Activated CD8-positive, alpha-beta T cell treated with anti-CD3 and anti-CD28 coated beads, Interleukin-2, amount 10 ng/mL, durations not matched to agents 7 days and 5 days (primary cell): ENCODE results near the gene FBXL3. TPM values are rescaled to one million over a fixed set of nuclear protein-coding genes. Genes with fewer than 3 reads are reported as not detected.
"Not testable (repeated sequence)": the region's sequence is repeated elsewhere in the genome, so short reads cannot be mapped to it uniquely, and the experiment has no call there.

Experiments used
- ATAC-seq: fragments of 150-1000 bp; cut with Tn5 transposase; one replicate; pipeline ENCODE4 v1.10.0; 2021; ENCODE audit warnings: moderate library complexity
- CTCF ChIA-PET: fragments of 350-600 bp; sonication (Branson Sonifier 250); formaldehyde crosslinking; loops from one replicate; lab custom pipeline; 2021; ENCODE audit warnings: antibody characterized with exemption; lab: Charles Lee
- POLR2A ChIA-PET: fragments of 350-600 bp; sonication (Branson Sonifier 250); formaldehyde crosslinking; loops from one replicate; lab custom pipeline; 2021; ENCODE audit warnings: antibody characterized with exemption; lab: Charles Lee
- DNase-seq: peaks from one replicate; pipeline ENCODE4 v3.0.0-alpha.2; 2020
- H3K27ac Mint-ChIP-seq: one replicate; pipeline ENCODE4 v1.8.0; 2021; ENCODE audit warnings: mild to moderate bottlenecking, mixed read lengths
- H3K27me3 Mint-ChIP-seq: one replicate; pipeline ENCODE4 v1.8.0; 2021; ENCODE audit warnings: low read depth, mixed read lengths
- H3K36me3 Mint-ChIP-seq: one replicate; pipeline ENCODE4 v1.8.0; 2021; ENCODE audit warnings: low read depth, mixed read lengths
- H3K4me1 Mint-ChIP-seq: one replicate; pipeline ENCODE4 v1.8.0; 2021; ENCODE audit warnings: low read depth, mixed read lengths
- H3K4me3 Mint-ChIP-seq: one replicate; pipeline ENCODE4 v1.8.0; 2021; ENCODE audit warnings: mild to moderate bottlenecking, mixed read lengths
- H3K9me3 Mint-ChIP-seq: one replicate; pipeline ENCODE4 v1.8.0; 2022; ENCODE audit warnings: mixed read lengths; ENCODE audit not compliant: insufficient read depth
- total RNA-seq, 2 experiments: library from RNA; stranded (reverse); gene quantifications; one replicate each; pipeline ENCODE4 v1.2.3, GENCODE V29; 2021

Gene FBXL3
- total RNA-seq, 2 experiments from 2014 or later = 35.6 to 38.0 TPM

GRCh38 chr13:76968041-76968440 lies 58.9 kb downstream of the FBXL3 start:
- no peak overlapping the region for H3K27ac Mint-ChIP-seq
- H3K4me1 Mint-ChIP-seq = no peaks in the 10 kb centered on the region
- H3K9me3 Mint-ChIP-seq = no peaks in the 10 kb centered on the region
- no peaks in the 10 kb centered on the region for H3K36me3 Mint-ChIP-seq
- ChIA-PET CTCF (no interaction called here), POLR2A (no interaction called here)
- H3K4me3 Mint-ChIP-seq = no peak overlapping the region
- ATAC-seq (no peak), DNase-seq (no peak)
- peaks cover 22% of the 10 kb centered on the region for H3K27me3 Mint-ChIP-seq

- ATAC-seq = no peak
- POLR2A ChIA-PET = no interaction called here
- CTCF ChIA-PET = no interaction called here
Measured at GRCh38 chr13:76967031-76967430, 59.9 kb downstream of the FBXL3 start.

GRCh38 chr13:76965759-76966421 lies 61.1 kb downstream of the FBXL3 start:
- Mint-ChIP-seq H3K4me3 (no peak overlapping the region), H3K9me3 (peaks cover 4% of the 10 kb centered on the region), H3K36me3 (no peaks in the 10 kb centered on the region), H3K27ac (no peak overlapping the region), H3K4me1 (no peaks in the 10 kb centered on the region), H3K27me3 (peaks cover 8% of the 10 kb centered on the region)
- ChIA-PET CTCF (no interaction called here), POLR2A (no interaction called here)
- no peak for DNase-seq
- ATAC-seq = no peak

More at GRCh38 chr13:76967031-76967430, 59.9 kb downstream of the FBXL3 start:
- no peak overlapping the region for H3K27ac Mint-ChIP-seq
- H3K4me3 Mint-ChIP-seq = no peak overlapping the region
- peaks cover 4% of the 10 kb centered on the region for H3K9me3 Mint-ChIP-seq
- no peaks in the 10 kb centered on the region for H3K36me3 Mint-ChIP-seq
- no peaks in the 10 kb centered on the region for H3K4me1 Mint-ChIP-seq
- no peak for DNase-seq
- H3K27me3 Mint-ChIP-seq = peaks cover 16% of the 10 kb centered on the region

GRCh38 chr13:76959734-76960133 lies 67.2 kb downstream of the FBXL3 start:
- H3K36me3 Mint-ChIP-seq, H3K4me3 Mint-ChIP-seq, H3K27ac Mint-ChIP-seq, H3K27me3 Mint-ChIP-seq, ATAC-seq, CTCF ChIA-PET, H3K4me1 Mint-ChIP-seq, POLR2A ChIA-PET, DNase-seq: not testable (repeated sequence)
- peaks cover 12% of the 10 kb centered on the region for H3K9me3 Mint-ChIP-seq

- ATAC-seq (no peak), DNase-seq (no peak)
- H3K27ac Mint-ChIP-seq = no peak overlapping the region
- no peaks in the 10 kb centered on the region for H3K27me3 Mint-ChIP-seq
- H3K36me3 Mint-ChIP-seq = no peaks in the 10 kb centered on the region
- H3K9me3 Mint-ChIP-seq = peaks cover 12% of the 10 kb centered on the region
- no peak overlapping the region for H3K4me3 Mint-ChIP-seq
- no peaks in the 10 kb centered on the region for H3K4me1 Mint-ChIP-seq
- ChIA-PET POLR2A (no interaction called here), CTCF (interaction anchor here (0.5 kb wide), 1 partner anchor 14 kb away, joined by 3 read pairs; no protein-coding TSS in a partner anchor)
Measured at GRCh38 chr13:76958841-76959432, 68.0 kb downstream of the FBXL3 start.

- CTCF ChIA-PET = no interaction called here
- Mint-ChIP-seq H3K27me3 (peaks cover 8% of the 10 kb centered on the region), H3K4me1 (no peaks in the 10 kb centered on the region), H3K27ac (no peak overlapping the region), H3K36me3 (no peaks in the 10 kb centered on the region), H3K9me3 (peaks cover 7% of the 10 kb centered on the region), H3K4me3 (no peak overlapping the region)
- POLR2A ChIA-PET = no interaction called here
- no peak for DNase-seq
- no peak for ATAC-seq
Measured at GRCh38 chr13:76955661-76956060, 71.3 kb downstream of the FBXL3 start.

Other genes with a start within 250 kb of the FBXL3 start
- gene KCTD12, start 140.8 kb downstream of the FBXL3 start, total RNA-seq = 1 to 10 TPM; 5.8 to 6.3 TPM
- not detected for gene ACOD1, start 78.6 kb downstream of the FBXL3 start, total RNA-seq
- 10 to 100 TPM; 10.0 to 10.2 TPM for gene CLN5, start 35.1 kb downstream of the FBXL3 start, total RNA-seq